ENCODE data around the gene MOCS3. TPM values are rescaled to one million over a fixed set of nuclear protein-coding genes. Genes with fewer than 3 reads are reported as not detected.

MOCS3 gene
- total RNA-seq, 2 donors from 2014 or later = 3.2 to 3.8 TPM

- ATAC-seq (no peak), DNase-seq (no peak)
- H3K27ac Mint-ChIP-seq = no peak overlapping the region
- H3K4me1 Mint-ChIP-seq = peaks cover 3% of the 10 kb centered on the region
- no peak overlapping the region for H3K4me3 Mint-ChIP-seq
- peaks cover 55% of the 10 kb centered on the region for H3K27me3 Mint-ChIP-seq
- no peaks in the 10 kb centered on the region for H3K9me3 ChIP-seq (ENCODE audit: control insufficient read depth, low read length, poor library complexity, severe bottlenecking)
- H3K36me3 Mint-ChIP-seq (ENCODE audit: low read depth) = peaks cover 3% of the 10 kb centered on the region
These were observed 40.7 kb downstream of the MOCS3 start for GRCh38 chr20:50999355-50999754.

GRCh38 chr20:51001430-51002265 lies 43.0 kb downstream of the MOCS3 start:
- peaks cover 3% of the 10 kb centered on the region for H3K36me3 Mint-ChIP-seq (ENCODE audit: low read depth)
- DNase-seq (no peak), ATAC-seq (no peak)
- H3K27ac Mint-ChIP-seq = no peak overlapping the region
- peaks cover 67% of the 10 kb centered on the region for H3K27me3 Mint-ChIP-seq
- H3K9me3 ChIP-seq (ENCODE audit: control insufficient read depth, low read length, poor library complexity, severe bottlenecking) = no peaks in the 10 kb centered on the region
- H3K4me1 Mint-ChIP-seq = peaks cover 3% of the 10 kb centered on the region
- peak overlapping the region; percentile 12 for H3K4me3 Mint-ChIP-seq

- no peak overlapping the region for H3K4me3 Mint-ChIP-seq
- no peak overlapping the region for H3K27ac Mint-ChIP-seq
These were observed 44.0 kb downstream of the MOCS3 start for GRCh38 chr20:51002633-51003032.

GRCh38 chr20:51003753-51004152 lies 45.1 kb downstream of the MOCS3 start:
- no peak overlapping the region for H3K4me3 Mint-ChIP-seq
- DNase-seq (no peak), ATAC-seq (no peak)
- no peak overlapping the region for H3K27ac Mint-ChIP-seq
- H3K27me3 Mint-ChIP-seq = peaks cover 63% of the 10 kb centered on the region
- peaks cover 3% of the 10 kb centered on the region for H3K4me1 Mint-ChIP-seq
- H3K36me3 Mint-ChIP-seq (ENCODE audit: low read depth) = peaks cover 3% of the 10 kb centered on the region
- H3K9me3 ChIP-seq (ENCODE audit: control insufficient read depth, low read length, poor library complexity, severe bottlenecking) = no peaks in the 10 kb centered on the region

More at GRCh38 chr20:51002633-51003032, 44.0 kb downstream of the MOCS3 start:
- H3K9me3 ChIP-seq (ENCODE audit: control insufficient read depth, low read length, poor library complexity, severe bottlenecking) = no peaks in the 10 kb centered on the region
- Mint-ChIP-seq H3K4me1 (peaks cover 3% of the 10 kb centered on the region), H3K36me3 (ENCODE audit: low read depth) (peaks cover 3% of the 10 kb centered on the region), H3K27me3 (peaks cover 67% of the 10 kb centered on the region)
- DNase-seq (no peak), ATAC-seq (no peak)

GRCh38 chr20:51004305-51004727 lies 45.7 kb downstream of the MOCS3 start:
- Mint-ChIP-seq H3K27ac (no peak overlapping the region), H3K4me1 (peaks cover 3% of the 10 kb centered on the region), H3K27me3 (peaks cover 57% of the 10 kb centered on the region), H3K36me3 (ENCODE audit: low read depth) (peaks cover 3% of the 10 kb centered on the region), H3K4me3 (no peak overlapping the region)
- DNase-seq (no peak), ATAC-seq (no peak)
- no peaks in the 10 kb centered on the region for H3K9me3 ChIP-seq (ENCODE audit: control insufficient read depth, low read length, poor library complexity, severe bottlenecking)

GRCh38 chr20:51004781-51005180 lies 46.2 kb downstream of the MOCS3 start:
- H3K27ac Mint-ChIP-seq = no peak overlapping the region

GRCh38 chr20:51005214-51005613 lies 46.6 kb downstream of the MOCS3 start:
- H3K36me3 Mint-ChIP-seq (ENCODE audit: low read depth) = peaks cover 3% of the 10 kb centered on the region
- H3K4me3 Mint-ChIP-seq = no peak overlapping the region
- H3K27ac Mint-ChIP-seq = no peak overlapping the region
- H3K4me1 Mint-ChIP-seq = peaks cover 2% of the 10 kb centered on the region
- DNase-seq = no peak
- H3K27me3 Mint-ChIP-seq = peaks cover 48% of the 10 kb centered on the region
- ATAC-seq = no peak
- H3K9me3 ChIP-seq (ENCODE audit: control insufficient read depth, low read length, poor library complexity, severe bottlenecking) = no peaks in the 10 kb centered on the region

More at GRCh38 chr20:51004781-51005180, 46.2 kb downstream of the MOCS3 start:
- Mint-ChIP-seq H3K4me1 (peaks cover 3% of the 10 kb centered on the region), H3K36me3 (ENCODE audit: low read depth) (peaks cover 3% of the 10 kb centered on the region), H3K4me3 (no peak overlapping the region), H3K27me3 (peaks cover 53% of the 10 kb centered on the region)
- ATAC-seq (no peak), DNase-seq (no peak)
- H3K9me3 ChIP-seq (ENCODE audit: control insufficient read depth, low read length, poor library complexity, severe bottlenecking) = no peaks in the 10 kb centered on the region

- no peak overlapping the region for H3K27ac Mint-ChIP-seq
These were observed 50.1 kb downstream of the MOCS3 start for GRCh38 chr20:51008718-51009117.

GRCh38 chr20:51009303-51010042 lies 50.9 kb downstream of the MOCS3 start:
- no peak overlapping the region for H3K4me3 Mint-ChIP-seq
- no peak overlapping the region for H3K27ac Mint-ChIP-seq
- H3K27me3 Mint-ChIP-seq = peaks cover 37% of the 10 kb centered on the region
- DNase-seq (no peak), ATAC-seq (no peak)
- H3K36me3 Mint-ChIP-seq (ENCODE audit: low read depth) = no peaks in the 10 kb centered on the region
- peaks cover 2% of the 10 kb centered on the region for H3K4me1 Mint-ChIP-seq
- H3K9me3 ChIP-seq (ENCODE audit: control insufficient read depth, low read length, poor library complexity, severe bottlenecking) = no peaks in the 10 kb centered on the region

More at GRCh38 chr20:51008718-51009117, 50.1 kb downstream of the MOCS3 start:
- no peaks in the 10 kb centered on the region for H3K9me3 ChIP-seq (ENCODE audit: control insufficient read depth, low read length, poor library complexity, severe bottlenecking)
- Mint-ChIP-seq H3K36me3 (ENCODE audit: low read depth) (no peaks in the 10 kb centered on the region), H3K4me1 (no peaks in the 10 kb centered on the region), H3K4me3 (no peak overlapping the region), H3K27me3 (peaks cover 30% of the 10 kb centered on the region)
- ATAC-seq = no peak
- DNase-seq = no peak

GRCh38 chr20:51010043-51010365 lies 51.4 kb downstream of the MOCS3 start:
- Mint-ChIP-seq H3K36me3 (ENCODE audit: low read depth) (no peaks in the 10 kb centered on the region), H3K4me3 (no peak overlapping the region), H3K4me1 (peaks cover 5% of the 10 kb centered on the region), H3K27ac (no peak overlapping the region), H3K27me3 (peaks cover 41% of the 10 kb centered on the region)
- H3K9me3 ChIP-seq (ENCODE audit: control insufficient read depth, low read length, poor library complexity, severe bottlenecking) = no peaks in the 10 kb centered on the region
- DNase-seq = no peak
- ATAC-seq = no peak

GRCh38 chr20:51010932-51011331 lies 52.3 kb downstream of the MOCS3 start:
- peaks cover 41% of the 10 kb centered on the region for H3K27me3 Mint-ChIP-seq
- H3K4me3 Mint-ChIP-seq = no peak overlapping the region
- no peak overlapping the region for H3K27ac Mint-ChIP-seq
- DNase-seq (no peak), ATAC-seq (no peak)
- no peaks in the 10 kb centered on the region for H3K9me3 ChIP-seq (ENCODE audit: control insufficient read depth, low read length, poor library complexity, severe bottlenecking)
- no peaks in the 10 kb centered on the region for H3K36me3 Mint-ChIP-seq (ENCODE audit: low read depth)
- H3K4me1 Mint-ChIP-seq = peaks cover 5% of the 10 kb centered on the region

- no peaks in the 10 kb centered on the region for H3K9me3 ChIP-seq (ENCODE audit: control insufficient read depth, low read length, poor library complexity, severe bottlenecking)
- Mint-ChIP-seq H3K27me3 (peaks cover 37% of the 10 kb centered on the region), H3K36me3 (ENCODE audit: low read depth) (no peaks in the 10 kb centered on the region), H3K4me3 (no peak overlapping the region), H3K27ac (no peak overlapping the region), H3K4me1 (peaks cover 5% of the 10 kb centered on the region)
- ATAC-seq (no peak), DNase-seq (no peak)
These were observed 52.9 kb downstream of the MOCS3 start for GRCh38 chr20:51011479-51011878.

GRCh38 chr20:51012357-51012756 lies 53.7 kb downstream of the MOCS3 start:
- Mint-ChIP-seq H3K27me3 (peaks cover 43% of the 10 kb centered on the region), H3K36me3 (ENCODE audit: low read depth) (peaks cover 2% of the 10 kb centered on the region), H3K4me3 (no peak overlapping the region), H3K27ac (no peak overlapping the region), H3K4me1 (peaks cover 11% of the 10 kb centered on the region)
- no peak for DNase-seq
- H3K9me3 ChIP-seq (ENCODE audit: control insufficient read depth, low read length, poor library complexity, severe bottlenecking) = no peaks in the 10 kb centered on the region
- no peak for ATAC-seq

Measured in T-helper 17 cell (primary cell).